HEK293T (cell line): ENCODE measurements around the gene GNA12.

Source experiments
- BHLHE40 ChIP-seq: fragments of 450-650 bp; IDR thresholded peaks from 2 replicates; pipeline ENCODE4 v1.6.1; 2016; ENCODE audit warnings: mild to moderate bottlenecking, moderate library complexity, borderline replicate concordance
- FOXM1 ChIP-seq: fragments of 450-650 bp; IDR thresholded peaks from 2 replicates; pipeline ENCODE4 v1.6.1; 2017; ENCODE audit warnings: mild to moderate bottlenecking, borderline replicate concordance
- HDGF ChIP-seq: fragments of 450-650 bp; IDR thresholded peaks from 2 replicates; pipeline ENCODE4 v1.6.1; 2017; ENCODE audit warnings: antibody characterized with exemption, borderline replicate concordance
- NFRKB ChIP-seq: fragments of 450-650 bp; IDR thresholded peaks from 2 replicates; pipeline ENCODE4 v1.6.1; 2016; ENCODE audit warnings: mild to moderate bottlenecking, moderate library complexity
- SP1 ChIP-seq: fragments of 450-650 bp; IDR thresholded peaks from 2 replicates; pipeline ENCODE4 v1.6.1; 2017
- SUZ12 ChIP-seq: fragments of 450-650 bp; IDR thresholded peaks from 2 replicates; pipeline ENCODE4 v1.6.1; 2016; ENCODE audit warnings: mild to moderate bottlenecking
- TARDBP ChIP-seq: fragments of 450-650 bp; IDR thresholded peaks from 2 replicates; pipeline ENCODE4 v1.6.1; 2016

GRCh38 chr7:2820508-2820934 is 23.6 kb downstream of the GNA12 start:
- TF ChIP-seq FOXM1 (no peak), BHLHE40 (no peak), SUZ12 (no peak), HDGF (no peak), TARDBP (no peak), NFRKB (no peak), SP1 (no peak)
